SK-N-SH treated with all-trans-retinoic acid at 6 μM for 48 hours (cell line): ENCODE data around the gene SLC25A48.

Experiments
- ARNTL ChIP-seq: fragments of 450-650 bp; formaldehyde crosslinking; IDR thresholded peaks from 2 replicates; pipeline ENCODE4 v1.5.0; 2020; ENCODE audit warnings: low read depth, mild to moderate bottlenecking, moderate library complexity, borderline replicate concordance
- CREB5 ChIP-seq: fragments of 250-450 bp; sonication (Bioruptor Pico); IDR thresholded peaks from 2 replicates; pipeline ENCODE4 v1.5.1; 2020; ENCODE audit warnings: low read depth, mild to moderate bottlenecking, moderate library complexity
- CSDC2 ChIP-seq: fragments of 250-450 bp; sonication (Bioruptor Pico); IDR thresholded peaks from 2 replicates; pipeline ENCODE4 v1.5.0; 2020; ENCODE audit warnings: mild to moderate bottlenecking, moderate library complexity
- ESRRG ChIP-seq: fragments of 250-450 bp; sonication (Bioruptor Pico); IDR thresholded peaks from 2 replicates; pipeline ENCODE4 v1.6.1; 2021; ENCODE audit warnings: mild to moderate bottlenecking
- GLIS3 ChIP-seq: fragments of 250-450 bp; sonication (Bioruptor Pico); IDR thresholded peaks from 2 replicates; pipeline ENCODE4 v1.5.0; 2020; ENCODE audit warnings: mild to moderate bottlenecking, moderate library complexity
- ISL1 ChIP-seq: fragments of 250-450 bp; sonication (Bioruptor Pico); IDR thresholded peaks from 2 replicates; pipeline ENCODE4 v2.1.2; 2022; ENCODE audit warnings: mild to moderate bottlenecking, moderate library complexity
- PATZ1 ChIP-seq: fragments of 250-450 bp; sonication (Bioruptor Pico); IDR thresholded peaks from 2 replicates; pipeline ENCODE4 v1.8.0; 2020; ENCODE audit warnings: mild to moderate bottlenecking, moderate library complexity, borderline replicate concordance
- RARB ChIP-seq: fragments of 250-450 bp; sonication (Bioruptor Pico); IDR thresholded peaks from 2 replicates; pipeline ENCODE4 v1.8.0; 2021; ENCODE audit warnings: mild to moderate bottlenecking, moderate library complexity
- TCF4 ChIP-seq: fragments of 250-450 bp; sonication (Bioruptor Pico); IDR thresholded peaks from 2 replicates; pipeline ENCODE4 v1.8.0; 2021; ENCODE audit warnings: mild to moderate bottlenecking, moderate library complexity, borderline replicate concordance
- TOX ChIP-seq: fragments of 250-450 bp; sonication (Bioruptor Pico); IDR thresholded peaks from 2 replicates; pipeline ENCODE4 v1.8.0; 2021; ENCODE audit warnings: mild to moderate bottlenecking, moderate library complexity, borderline replicate concordance
- ZC3H10 ChIP-seq: fragments of 250-450 bp; sonication (Bioruptor Pico); IDR thresholded peaks from 2 replicates; pipeline ENCODE4 v1.5.1; 2021; ENCODE audit warnings: mild to moderate bottlenecking, moderate library complexity
- ZFP3 ChIP-seq: fragments of 250-450 bp; sonication (Bioruptor Pico); IDR thresholded peaks from 2 replicates; pipeline ENCODE4 v1.5.0; 2020; ENCODE audit warnings: mild to moderate bottlenecking, moderate library complexity
- ZNF565 ChIP-seq: fragments of 450-650 bp; formaldehyde crosslinking; conservative IDR thresholded peaks from 2 replicates; pipeline ENCODE4 v1.5.0; 2020; ENCODE audit warnings: low read depth, mild to moderate bottlenecking, moderate library complexity
- TF ChIP-seq, protein P1 (sequence below): fragments of 250-450 bp; sonication (Bioruptor Pico); IDR thresholded peaks from 2 replicates; pipeline ENCODE4 v1.8.0; 2021; ENCODE audit warnings: low read depth, mild to moderate bottlenecking, moderate library complexity, borderline replicate concordance

DNA sequence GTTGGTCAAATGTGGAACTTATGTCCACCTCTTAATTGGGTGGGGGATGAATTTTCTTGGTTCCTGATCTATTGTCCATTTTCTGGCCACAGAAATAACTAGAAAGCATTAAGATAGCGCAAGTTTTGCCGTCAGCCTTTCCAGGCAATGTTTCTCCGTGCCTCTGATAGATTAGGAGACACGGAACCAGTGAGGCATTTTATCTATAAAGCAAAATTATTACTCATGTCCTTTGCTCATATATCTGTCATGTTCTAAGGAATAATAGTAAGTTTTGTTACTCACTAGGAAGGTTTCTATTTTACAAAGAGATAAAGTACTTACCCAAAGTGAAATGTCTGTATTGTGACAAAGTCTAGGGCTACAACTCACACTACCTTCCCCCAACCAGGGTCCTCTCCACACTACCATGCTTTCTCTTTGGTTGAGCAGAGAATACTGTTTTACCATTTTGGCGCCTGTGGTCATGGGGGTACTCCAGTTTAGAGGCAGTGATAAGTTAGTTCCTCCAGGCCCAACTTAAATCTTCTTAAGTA is 81.1 kb downstream of the SLC25A48 start:
- no peak for TF ChIP-seq GLIS3 (CRISPR knock-in tag)
- TF ChIP-seq ZNF565 (CRISPR knock-in tag): no peak
- TF ChIP-seq ISL1 (CRISPR knock-in tag): no peak
- no peak for TF ChIP-seq CSDC2 (CRISPR knock-in tag)
- TF ChIP-seq PATZ1 (CRISPR knock-in tag): no peak
- TF ChIP-seq CREB5 (CRISPR knock-in tag): no peak
- TF ChIP-seq, protein P1, sequence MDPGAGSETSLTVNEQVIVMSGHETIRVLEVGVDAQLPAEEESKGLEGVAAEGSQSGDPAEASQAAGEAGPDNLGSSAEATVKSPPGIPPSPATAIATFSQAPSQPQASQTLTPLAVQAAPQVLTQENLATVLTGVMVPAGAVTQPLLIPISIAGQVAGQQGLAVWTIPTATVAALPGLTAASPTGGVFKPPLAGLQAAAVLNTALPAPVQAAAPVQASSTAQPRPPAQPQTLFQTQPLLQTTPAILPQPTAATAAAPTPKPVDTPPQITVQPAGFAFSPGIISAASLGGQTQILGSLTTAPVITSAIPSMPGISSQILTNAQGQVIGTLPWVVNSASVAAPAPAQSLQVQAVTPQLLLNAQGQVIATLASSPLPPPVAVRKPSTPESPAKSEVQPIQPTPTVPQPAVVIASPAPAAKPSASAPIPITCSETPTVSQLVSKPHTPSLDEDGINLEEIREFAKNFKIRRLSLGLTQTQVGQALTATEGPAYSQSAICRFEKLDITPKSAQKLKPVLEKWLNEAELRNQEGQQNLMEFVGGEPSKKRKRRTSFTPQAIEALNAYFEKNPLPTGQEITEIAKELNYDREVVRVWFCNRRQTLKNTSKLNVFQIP (CRISPR knock-in tag): no peak
- no peak for TF ChIP-seq ESRRG (CRISPR knock-in tag)
- TF ChIP-seq RARB (CRISPR knock-in tag): no peak
- TF ChIP-seq ZC3H10: no peak
- TF ChIP-seq ZFP3 (CRISPR knock-in tag): no peak
- no peak for TF ChIP-seq ARNTL (CRISPR knock-in tag)
- no peak for TF ChIP-seq TOX
- TF ChIP-seq TCF4: no peak
